GM18861 (cell line): Measurements from ENCODE around the gene KIAA1191.
"Not testable (repeated sequence)": the region's sequence is repeated elsewhere in the genome, so short reads cannot be mapped to it uniquely, and the experiment has no call there.

ENCODE experiments used
- ATAC-seq: cut with Tn5 transposase; IDR thresholded peaks from one replicate; pipeline ENCODE4 v1.9.1; 2021; ENCODE audit not compliant: unreplicated experiment

KIAA1191 gene, protein sequence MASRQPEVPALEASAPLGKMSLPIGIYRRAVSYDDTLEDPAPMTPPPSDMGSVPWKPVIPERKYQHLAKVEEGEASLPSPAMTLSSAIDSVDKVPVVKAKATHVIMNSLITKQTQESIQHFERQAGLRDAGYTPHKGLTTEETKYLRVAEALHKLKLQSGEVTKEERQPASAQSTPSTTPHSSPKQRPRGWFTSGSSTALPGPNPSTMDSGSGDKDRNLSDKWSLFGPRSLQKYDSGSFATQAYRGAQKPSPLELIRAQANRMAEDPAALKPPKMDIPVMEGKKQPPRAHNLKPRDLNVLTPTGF

DNA sequence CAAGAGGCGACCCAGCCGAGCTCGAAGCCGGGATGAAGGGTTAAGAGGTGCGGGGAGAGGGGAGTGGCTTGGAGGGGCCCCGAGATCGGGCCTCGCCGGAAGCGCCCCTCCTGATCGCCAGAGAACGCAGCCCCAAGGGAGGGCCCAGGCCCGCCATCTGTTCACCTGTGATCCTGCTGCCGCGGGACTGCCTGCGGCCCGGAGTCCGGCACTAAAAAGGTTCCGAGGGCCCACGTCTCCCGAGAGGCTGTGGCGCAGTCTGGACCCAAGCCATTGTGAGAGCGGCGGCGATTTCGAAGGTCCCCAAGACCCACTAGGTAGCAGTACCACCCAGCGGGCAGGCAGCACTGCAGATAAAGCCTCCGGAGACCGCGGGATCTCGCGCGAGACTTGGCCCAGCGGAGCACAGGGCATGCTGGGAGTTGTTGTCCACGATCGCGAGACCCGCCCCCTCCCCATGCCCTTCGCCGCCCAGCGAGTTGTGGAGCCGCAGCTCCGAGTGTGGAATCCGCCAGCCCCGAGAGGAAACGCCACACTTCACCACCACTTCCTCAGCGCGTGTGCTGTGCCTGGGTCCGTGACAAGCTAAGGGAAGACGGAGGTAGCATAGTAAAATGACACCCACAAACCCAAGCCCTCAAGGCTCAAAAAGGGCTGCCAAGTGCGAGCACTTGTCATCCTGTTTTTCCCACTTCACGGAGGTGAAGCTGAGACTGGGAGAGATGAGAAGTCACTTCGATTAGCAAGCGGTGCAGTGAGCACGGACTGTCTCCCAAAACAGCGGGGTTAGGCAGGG lies at the start of gene KIAA1191:
Gene KIAA1191, minus strand, starts transcription at position 328 of the 796 bp plus-strand sequence. CDS start 2,256 bp downstream, outside the sequence.
- peak; percentile 83 for ATAC-seq

DNA sequence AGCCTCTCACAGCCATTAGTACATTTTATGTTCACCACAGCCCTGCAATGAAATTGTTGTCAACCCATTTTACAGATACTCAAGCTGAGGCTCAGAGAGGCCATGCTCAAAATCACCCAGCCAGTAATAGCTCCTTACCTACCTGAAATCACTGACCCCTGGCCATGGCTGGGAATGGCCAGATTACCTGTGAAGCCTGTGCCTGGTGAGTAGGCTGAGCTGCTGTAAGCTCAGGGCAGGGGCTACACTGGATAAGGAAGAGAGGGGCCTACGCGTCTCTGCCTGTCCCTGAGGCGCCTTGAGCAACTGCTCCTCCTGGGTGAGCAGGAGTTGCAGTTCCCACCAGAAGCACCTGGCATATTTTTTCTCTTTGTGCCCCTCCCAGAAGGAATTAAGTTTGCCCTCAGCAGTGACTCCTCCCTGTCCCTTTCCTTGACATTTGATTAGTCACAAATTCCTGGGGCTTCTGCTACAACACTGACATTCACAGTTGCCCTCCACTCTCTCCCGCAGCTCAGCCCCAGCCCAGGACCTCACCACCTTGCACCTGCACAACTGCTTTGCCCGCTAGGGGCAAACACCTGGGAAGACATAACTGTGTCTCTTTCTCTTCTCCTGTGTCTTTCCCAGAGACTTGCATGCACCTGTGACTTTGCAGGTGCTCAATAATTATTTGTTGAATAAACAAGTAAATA lies 49.1 kb upstream of the KIAA1191 start:
- no peak for ATAC-seq

DNA sequence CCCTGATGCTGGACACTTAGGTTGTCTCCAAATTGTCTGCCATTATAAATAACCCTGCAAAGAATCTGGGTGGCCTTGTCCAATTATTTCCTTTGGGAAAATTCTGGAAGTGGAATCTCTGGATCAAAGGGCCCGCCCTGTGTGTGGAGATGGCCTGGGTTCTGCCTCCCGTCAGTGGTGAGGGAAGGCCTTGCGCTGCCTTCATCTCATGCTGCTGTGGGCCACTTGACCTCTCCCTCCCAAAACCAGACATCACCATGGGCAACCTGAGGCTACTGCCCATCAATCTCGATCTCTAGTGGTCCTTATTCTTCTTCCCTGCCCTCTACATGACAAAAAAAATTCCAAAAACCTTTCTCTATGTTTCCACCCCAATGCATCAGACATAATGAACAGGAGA lies 48.2 kb upstream of the KIAA1191 start:
- ATAC-seq = no peak

DNA sequence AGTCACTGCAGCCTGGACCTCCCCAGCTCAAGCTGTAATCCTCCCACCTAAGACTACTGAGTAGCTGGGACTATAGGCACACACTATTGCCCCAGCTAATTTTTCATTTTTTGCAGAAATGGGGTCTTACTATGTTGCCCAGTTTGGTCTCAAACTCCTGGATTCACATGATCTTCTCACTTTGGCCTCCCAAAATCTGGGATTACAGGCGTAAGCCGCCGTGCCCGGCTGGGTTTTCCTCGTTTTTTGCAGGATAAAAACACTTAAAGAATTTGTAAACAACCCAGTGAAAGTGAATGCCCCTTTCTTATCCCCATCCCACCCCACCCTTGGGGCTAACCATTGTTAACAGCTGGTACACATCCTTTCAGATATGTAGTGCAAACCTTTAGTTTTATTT lies 47.0 kb upstream of the KIAA1191 start:
- ATAC-seq = no peak

DNA sequence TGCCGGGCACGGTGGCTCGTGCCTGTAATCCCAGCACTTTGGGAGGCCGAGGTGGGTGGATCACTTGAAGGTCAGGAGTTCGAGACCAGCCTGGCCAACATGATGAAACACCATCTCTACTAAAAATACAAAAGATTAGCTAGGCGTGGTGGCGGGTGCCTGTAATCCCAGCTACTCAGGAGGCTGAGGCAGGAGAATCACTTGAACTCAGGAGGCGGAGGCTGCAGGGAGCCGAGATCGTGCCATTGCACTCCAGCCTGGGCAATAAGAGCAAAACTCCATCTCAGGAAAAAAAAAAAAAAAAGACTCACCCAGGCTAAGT lies 46.6 kb upstream of the KIAA1191 start:
- not testable (repeated sequence) for ATAC-seq

DNA sequence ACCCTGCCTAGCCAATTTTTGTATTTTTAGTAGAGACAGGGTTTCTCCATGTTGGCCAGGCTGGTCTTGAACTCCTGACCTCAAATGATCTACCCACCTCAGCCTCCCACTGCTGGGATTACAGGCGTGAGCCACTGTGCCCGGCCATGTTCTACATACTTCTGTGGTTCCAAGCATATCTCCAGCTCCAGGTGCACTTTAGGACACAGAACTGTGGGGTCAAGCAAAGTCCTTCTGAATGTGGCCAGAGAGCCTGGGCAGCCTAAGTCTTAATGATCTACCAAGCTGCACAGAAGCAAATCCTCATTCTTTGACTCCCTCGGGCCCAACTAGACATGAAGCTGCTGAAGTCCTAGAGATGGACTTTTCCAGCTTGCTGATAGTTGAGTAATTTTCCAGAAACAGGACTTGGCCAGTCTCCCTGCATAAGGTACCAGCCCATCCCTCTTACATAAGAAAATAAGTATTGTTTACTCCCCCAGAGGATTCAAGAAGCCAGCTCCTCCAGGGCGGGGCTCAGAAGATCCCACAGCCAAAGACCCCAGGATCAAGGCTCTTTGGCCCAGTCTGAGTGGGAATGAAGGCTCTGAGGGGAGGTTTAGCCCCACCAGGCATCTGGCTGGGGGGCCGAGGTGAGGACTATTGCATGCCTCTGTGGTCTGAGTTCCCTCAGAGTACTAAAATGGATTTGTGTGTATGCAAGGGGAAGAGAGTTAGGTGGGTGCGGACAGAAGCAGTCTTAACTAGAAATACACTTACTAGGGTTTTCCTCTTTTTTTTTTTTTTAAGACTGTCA lies 46.1 kb upstream of the KIAA1191 start:
- no peak for ATAC-seq

DNA sequence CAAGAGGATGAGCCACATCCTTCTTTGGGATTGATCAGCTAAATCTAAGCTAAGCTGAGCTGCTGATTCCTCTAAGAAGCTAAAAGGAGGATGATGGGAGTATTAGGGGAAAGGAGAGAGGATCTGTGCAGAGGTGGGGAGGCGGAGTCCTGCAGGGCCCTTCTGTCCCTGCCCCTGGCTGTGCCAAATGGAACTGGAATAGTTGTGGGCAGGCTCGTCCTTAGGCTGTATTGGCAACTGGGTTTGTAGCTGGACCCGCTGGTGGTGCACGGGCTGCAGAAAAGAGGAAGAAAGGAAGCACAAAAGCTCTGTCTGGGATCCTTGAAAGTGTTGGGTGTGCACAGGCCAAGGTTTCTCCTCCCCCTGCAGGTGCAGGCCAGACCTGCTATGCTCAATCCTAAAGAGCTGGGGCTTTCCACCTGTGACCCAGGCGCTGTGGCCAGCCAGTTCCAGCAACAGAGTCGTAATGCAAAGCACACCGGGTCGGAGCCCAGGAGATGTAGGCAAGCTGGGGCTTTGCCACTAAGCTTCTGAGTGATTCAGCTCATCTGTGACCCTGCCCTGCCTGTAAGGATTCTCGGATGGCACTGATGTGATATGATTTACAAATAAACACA lies 45.0 kb upstream of the KIAA1191 start:
- ATAC-seq = no peak

DNA sequence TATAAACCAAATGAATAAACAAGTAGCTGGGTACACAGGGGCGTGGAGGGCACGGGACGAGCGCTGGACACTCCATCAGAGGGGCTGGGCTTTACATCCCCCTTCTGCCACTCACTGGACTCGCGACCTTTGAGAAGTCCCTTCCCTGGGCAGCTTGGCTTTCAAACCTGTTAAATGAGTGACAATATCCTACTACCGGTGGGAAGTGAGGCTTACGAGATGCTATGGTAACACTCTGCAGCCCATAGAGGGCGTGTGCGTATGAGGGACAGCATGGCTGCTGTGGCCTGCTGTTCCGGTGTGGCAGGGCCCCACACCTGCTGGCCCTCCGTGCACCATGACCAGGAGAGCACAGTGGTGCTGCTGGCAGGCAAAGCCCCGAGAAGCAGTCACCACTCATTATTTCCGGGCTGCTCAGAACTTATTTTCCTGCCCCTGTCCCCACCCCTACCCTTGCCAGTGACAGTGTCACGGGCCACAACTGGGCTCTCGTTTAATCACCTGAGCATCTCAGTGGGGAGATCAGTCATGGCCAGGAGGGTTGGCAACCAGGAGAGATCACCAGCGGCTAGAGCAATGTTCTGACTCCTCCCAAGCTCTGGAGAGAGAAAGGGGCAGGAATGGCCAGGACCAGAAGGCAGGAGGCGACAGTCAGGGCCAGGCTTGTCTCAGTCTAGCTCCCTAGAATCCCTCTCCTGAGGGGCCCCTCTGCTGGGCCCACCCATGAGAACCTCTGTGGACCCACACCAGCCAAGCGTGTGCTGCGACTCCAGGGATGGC lies 44.3 kb upstream of the KIAA1191 start:
- ATAC-seq = no peak

DNA sequence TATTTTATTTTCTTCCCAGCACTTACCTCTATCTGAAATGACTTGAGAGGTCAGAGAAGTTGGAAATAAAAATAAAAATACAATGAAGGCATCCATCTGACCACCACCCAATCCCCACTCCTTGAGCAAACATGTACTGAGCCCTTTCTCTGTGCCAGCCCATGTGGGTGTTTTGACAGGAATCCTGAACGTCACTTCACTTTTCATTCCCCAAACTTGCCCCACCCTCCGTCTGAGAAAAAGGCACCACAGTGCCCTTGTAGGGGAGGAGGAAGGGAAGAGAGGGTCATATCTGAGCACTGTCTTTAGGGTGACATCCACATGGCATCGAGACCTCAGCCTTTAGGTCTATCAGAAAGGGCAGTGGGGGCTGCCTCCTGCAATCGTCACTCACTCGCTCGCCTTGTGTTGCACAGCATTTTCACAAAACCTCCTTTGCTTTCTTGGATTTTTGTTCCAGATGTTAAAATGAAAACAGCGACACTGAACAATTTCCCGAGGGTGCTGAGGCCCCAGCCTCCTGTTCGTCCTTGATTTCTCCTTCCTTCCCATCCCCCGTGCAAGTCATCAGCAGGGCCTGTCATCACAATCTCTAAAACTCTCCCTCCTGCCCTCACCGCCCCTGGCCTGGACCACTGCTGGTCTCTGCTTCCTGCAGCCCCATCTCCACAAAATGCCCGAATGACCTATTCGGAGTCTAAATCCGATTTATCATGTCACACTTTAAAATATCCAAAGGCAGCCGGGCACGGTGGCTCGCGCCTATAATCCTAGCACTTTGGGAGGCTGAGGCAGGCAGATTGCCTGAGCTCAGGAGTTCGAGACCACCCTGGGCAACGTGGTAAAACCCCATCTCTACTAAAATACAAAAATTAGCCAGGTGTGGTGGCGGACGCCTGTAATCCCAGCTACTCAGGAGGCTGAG lies 40.0 kb upstream of the KIAA1191 start:
- no peak for ATAC-seq

DNA sequence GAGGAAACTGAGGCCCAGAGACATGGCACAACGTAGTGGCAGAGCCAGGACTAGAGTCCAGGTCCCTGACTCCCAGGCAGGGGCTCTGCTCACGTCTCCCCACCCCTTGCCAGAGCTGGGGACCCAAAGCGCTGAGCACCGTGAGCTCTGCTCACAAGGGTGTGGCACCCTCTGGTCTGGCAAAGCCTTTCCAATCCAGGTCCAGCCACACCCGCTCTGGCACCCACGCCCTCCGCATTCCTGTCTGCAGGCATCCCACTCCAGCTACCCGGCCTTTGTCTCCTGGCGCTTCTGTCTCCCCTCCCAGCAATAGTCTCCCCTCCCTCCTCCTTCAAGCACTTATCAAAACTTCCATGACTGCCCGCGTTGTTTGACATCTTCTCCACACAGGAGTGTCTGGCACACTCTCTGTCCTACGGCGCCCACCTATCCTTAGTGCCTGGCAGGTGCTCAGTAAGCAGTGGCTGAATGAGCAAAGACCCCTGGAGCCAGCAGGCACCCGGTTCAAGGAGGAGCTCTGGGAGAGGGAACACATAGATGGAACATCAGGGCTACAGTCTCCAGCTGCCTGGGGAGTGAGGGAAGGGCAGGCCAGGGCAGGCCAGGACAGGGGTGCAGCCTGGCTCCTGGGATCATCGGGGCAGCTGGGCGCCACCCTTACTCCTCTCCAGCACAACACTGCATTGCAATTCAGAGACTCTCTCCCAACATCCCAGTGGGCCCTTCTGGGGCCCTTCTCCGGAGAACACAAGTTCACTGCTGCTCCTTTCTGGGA lies 39.0 kb upstream of the KIAA1191 start:
- no peak for ATAC-seq

DNA sequence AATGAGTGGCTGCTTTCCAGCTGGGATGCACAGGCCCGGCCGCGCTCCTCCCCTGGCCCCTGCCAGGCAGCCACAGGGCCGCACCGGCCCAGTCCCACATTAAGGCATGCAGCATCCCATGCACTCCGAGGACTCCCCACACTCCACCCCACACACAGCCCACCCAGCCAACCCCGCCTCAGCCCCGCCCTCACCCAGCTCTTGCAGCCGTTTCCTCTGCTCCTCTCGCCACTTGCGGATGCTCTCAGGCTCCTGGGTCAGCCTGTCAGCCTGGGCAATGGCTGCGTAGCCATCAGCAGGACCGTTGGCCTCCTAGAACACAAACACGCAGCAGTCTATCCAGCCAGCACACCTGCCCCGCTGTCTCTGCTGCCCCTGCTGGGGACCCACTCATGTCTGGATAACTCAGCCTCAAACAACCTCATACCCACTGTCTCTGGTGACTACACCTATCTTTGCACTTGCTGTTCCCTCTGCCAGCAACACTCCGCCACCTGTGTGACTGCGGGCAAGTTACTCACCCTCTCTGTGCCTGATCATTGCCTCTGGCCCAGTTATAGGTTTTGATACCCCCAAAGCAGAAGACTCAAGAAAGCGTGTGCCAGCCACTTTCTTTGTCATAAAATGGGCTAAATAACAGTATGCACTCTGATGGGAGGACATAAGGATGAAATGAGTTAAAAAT lies 36.3 kb upstream of the KIAA1191 start:
- no peak for ATAC-seq

DNA sequence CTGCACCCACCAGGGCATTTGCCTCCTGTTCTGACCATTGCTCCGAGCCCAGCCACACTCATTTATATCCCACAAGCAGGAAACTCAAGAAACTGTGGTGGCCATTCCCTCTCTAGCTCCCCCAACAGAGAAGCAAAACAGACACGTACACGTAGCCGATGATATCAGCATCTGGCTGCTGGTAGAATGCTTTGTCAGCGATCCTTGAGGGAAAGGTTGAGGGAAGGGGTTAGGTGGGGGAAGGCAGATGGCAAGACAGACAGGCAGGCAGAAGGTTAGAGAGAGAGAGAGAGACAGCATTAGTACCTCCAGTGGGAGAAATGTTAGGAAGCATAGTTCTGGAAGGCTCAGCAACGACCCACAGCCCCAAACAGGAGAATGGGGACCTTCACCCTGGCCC lies 34.8 kb upstream of the KIAA1191 start:
- ATAC-seq = no peak

DNA sequence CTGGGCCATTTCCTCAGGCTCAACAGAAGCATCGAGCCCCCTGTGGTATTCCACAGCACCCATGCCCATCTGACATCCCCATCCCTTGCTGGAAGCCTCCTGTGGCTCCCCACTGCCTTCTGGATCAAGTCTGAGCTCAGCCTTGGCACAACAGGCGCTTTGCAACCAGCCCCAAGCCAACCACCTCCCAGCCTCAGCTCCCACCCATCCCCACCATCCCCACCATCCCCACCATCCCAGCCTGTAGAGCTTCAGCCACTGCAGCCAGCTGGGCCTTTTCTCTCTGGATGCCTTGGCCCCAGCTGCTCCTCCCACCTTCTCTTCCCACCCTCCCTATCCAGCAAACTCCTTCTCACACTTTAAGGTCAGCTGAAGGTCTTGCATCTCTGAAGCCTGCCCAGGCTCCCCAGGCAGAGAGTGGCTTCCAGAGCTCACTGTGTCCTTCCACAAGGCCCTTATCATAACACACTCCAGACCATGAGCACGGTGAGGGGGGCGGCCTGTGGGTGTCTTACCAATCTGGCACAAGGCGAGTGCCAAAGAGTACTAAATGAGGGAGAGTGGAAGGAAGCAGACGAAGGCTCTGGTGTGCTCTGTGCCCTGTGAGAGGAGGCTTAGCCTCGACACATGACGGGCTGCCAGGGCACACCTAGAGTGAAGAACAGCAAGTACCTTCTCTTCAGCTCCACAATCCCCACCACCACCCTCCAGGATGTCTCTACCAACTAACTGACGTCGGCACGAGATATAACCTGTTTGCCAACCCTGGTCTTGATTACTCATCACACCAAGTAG lies 33.5 kb upstream of the KIAA1191 start:
- no peak for ATAC-seq

DNA sequence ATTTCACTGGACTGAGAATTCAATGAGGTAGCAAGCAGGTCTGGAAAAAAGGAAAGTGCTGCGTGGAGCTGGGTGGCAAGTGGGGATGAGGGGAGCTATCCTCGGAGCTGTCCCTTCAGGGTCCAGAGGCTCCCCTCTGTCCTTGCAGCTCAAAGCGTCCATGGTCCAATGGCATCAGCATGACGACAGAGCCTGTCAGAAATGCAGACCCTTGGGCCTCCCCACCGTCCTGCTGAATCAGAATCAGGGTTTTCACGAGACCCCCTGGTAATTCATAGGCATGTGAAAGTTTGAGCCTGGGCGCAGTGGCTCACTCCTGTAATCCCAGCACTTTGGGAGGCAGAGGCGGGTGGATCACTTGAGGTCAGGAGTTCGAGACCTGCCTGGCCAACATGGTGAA lies 32.5 kb upstream of the KIAA1191 start:
- ATAC-seq = no peak

DNA sequence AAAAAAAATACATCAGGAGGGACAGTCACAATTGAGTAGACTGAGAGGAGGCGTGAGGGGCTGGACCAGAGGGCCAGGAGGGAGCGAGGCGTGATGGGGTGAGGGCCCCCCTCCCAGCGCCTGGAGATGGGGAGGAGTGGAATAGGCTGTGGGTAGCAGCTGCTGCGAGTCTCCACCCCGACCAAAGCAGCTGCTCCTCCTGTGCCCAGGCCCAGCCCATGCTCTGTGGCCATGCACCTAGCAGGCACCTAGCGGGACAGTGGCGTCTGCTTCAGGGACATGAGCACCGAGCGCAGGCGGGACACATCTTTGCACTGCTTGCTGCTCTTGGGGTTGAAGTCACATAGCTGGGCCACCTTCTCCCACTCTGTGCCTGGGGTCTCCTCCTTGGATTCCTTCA lies 31.0 kb upstream of the KIAA1191 start:
- ATAC-seq = no peak

DNA sequence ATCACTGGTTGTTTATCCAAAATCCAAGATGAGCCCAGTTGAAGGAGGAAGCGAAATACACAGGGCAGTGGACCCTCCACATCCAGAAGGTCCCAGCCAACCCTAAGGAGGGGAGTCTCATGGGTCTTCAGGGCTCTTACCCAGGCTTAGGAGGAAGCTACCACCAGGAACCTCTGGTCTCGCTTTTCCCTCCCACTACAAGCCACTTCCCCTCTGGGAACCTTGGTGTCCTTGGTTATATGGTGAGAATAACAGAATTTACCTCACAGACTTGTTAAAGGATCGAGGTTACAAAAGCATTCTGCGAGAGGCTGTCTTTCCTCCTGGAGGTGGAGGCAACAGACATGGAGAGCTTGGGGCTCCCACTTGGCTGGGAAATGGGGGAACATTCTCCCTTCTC lies 30.4 kb upstream of the KIAA1191 start:
- no peak for ATAC-seq

DNA sequence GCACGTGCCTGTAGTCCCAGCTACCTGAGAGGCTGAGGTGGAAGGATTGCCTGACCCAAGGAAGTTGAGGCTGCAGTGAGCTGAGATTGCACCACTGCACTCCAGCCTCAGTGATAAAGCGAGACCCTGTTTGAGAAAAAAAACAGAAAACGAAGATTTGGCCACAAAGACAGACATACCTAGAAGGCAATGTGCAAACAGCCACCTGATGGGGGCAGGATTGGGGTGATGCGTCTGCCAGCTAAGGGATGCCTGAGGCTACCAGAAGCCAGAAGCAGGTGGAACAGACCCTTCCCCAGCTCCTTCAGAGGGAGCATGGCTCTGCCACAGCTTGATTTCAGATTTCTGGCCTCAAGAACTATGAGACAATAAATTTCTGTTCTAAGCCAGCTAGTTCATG lies 29.9 kb upstream of the KIAA1191 start:
- ATAC-seq = no peak
